ENCODE results near the gene TPK1. TPM values are rescaled to one million over a fixed set of nuclear protein-coding genes. Genes with fewer than 3 reads are reported as not detected.

TPK1 gene
- polyA plus RNA-seq, 1 donor from 2014 or later: 3.5 TPM

DNA sequence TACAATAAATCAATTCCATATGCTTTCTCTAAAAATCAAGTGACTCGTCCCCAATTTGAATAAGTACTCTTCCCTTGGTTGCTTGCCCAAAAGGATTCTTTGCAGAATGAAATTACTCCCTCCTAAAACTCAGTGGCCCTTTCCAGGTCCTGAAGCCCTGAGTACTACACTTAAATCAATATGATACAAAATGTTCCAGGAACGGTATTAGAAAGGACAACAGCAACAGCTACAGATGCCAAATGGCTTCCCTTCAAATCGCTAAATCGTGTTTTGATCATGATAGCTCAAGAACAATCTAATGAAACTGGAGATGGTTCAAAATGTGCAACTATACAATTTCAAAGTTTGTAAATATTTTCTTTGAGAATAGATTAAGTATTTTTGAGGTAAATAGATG lies 59.4 kb downstream of the TPK1 start:
- Histone ChIP-seq H3K79me2 (replicated peaks; ENCODE audit: insufficient read depth, low read length) (no peaks in the 10 kb centered on the region), H3K27me3 (ENCODE audit: insufficient read depth, low read depth, low read length) (no peaks in the 10 kb centered on the region), H3K9me3 (ENCODE audit: low read length) (no peaks in the 10 kb centered on the region), H2AFZ (ENCODE audit: low read depth, low read length) (no peak overlapping the region), H3K27ac (ENCODE audit: low read length) (no peak overlapping the region), H3K9ac (ENCODE audit: low read length) (no peak overlapping the region), H3K4me3 (ENCODE audit: low read length) (no peak overlapping the region), H3F3A (ENCODE audit: insufficient read depth, low read length, poor library complexity, severe bottlenecking) (no peaks in the 10 kb centered on the region), H3K9me2 (ENCODE audit: insufficient read depth, low read length) (no peaks in the 10 kb centered on the region), H3K4me2 (ENCODE audit: low read length) (no peak overlapping the region), H3K36me3 (ENCODE audit: insufficient read depth, low read length) (no peaks in the 10 kb centered on the region), H4K20me1 (ENCODE audit: insufficient read depth) (no peaks in the 10 kb centered on the region)
- TF ChIP-seq, protein P1, sequence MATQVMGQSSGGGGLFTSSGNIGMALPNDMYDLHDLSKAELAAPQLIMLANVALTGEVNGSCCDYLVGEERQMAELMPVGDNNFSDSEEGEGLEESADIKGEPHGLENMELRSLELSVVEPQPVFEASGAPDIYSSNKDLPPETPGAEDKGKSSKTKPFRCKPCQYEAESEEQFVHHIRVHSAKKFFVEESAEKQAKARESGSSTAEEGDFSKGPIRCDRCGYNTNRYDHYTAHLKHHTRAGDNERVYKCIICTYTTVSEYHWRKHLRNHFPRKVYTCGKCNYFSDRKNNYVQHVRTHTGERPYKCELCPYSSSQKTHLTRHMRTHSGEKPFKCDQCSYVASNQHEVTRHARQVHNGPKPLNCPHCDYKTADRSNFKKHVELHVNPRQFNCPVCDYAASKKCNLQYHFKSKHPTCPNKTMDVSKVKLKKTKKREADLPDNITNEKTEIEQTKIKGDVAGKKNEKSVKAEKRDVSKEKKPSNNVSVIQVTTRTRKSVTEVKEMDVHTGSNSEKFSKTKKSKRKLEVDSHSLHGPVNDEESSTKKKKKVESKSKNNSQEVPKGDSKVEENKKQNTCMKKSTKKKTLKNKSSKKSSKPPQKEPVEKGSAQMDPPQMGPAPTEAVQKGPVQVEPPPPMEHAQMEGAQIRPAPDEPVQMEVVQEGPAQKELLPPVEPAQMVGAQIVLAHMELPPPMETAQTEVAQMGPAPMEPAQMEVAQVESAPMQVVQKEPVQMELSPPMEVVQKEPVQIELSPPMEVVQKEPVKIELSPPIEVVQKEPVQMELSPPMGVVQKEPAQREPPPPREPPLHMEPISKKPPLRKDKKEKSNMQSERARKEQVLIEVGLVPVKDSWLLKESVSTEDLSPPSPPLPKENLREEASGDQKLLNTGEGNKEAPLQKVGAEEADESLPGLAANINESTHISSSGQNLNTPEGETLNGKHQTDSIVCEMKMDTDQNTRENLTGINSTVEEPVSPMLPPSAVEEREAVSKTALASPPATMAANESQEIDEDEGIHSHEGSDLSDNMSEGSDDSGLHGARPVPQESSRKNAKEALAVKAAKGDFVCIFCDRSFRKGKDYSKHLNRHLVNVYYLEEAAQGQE (IDR thresholded peaks at IDR 0.05; ENCODE audit: borderline replicate concordance): no peak
- no peak for TF ChIP-seq TAF1 (IDR thresholded peaks at IDR 0.05; ENCODE audit: low read depth)
- no peak for TF ChIP-seq POLR2AphosphoS5 (IDR thresholded peaks at IDR 0.05)
- TF ChIP-seq MXI1 (conservative IDR thresholded peaks at IDR 0.05; ENCODE audit: poor library complexity, severe bottlenecking): no peak
- no peak for TF ChIP-seq SMC3 (conservative IDR thresholded peaks at IDR 0.05; ENCODE audit: poor library complexity)

DNA sequence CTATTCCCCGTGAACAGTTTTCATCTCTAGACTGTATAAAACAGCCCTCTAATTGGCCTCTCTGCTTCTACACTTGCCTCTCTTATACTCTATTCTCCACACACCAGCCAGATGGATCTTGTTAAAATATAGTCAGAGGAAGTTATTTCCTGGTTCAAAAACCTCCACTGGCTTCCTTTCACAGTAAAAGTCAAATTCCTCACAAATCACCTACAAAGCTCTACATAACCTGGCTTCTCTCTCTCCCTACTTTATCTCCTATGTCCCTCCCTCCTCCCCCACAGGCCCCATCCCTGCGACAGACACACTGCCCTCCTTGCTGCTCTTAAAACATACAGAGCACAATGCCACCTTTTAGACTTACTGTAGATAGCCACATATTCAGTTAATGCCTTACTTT lies 60.1 kb downstream of the TPK1 start:
- Histone ChIP-seq H3K27ac (ENCODE audit: low read length) (no peak overlapping the region), H3F3A (ENCODE audit: insufficient read depth, low read length, poor library complexity, severe bottlenecking) (no peaks in the 10 kb centered on the region), H3K9me2 (ENCODE audit: insufficient read depth, low read length) (no peaks in the 10 kb centered on the region), H3K9me3 (ENCODE audit: low read length) (no peaks in the 10 kb centered on the region), H3K9ac (ENCODE audit: low read length) (no peak overlapping the region), H3K27me3 (ENCODE audit: insufficient read depth, low read depth, low read length) (no peaks in the 10 kb centered on the region), H2AFZ (ENCODE audit: low read depth, low read length) (no peak overlapping the region), H3K79me2 (replicated peaks; ENCODE audit: insufficient read depth, low read length) (no peaks in the 10 kb centered on the region), H3K4me2 (ENCODE audit: low read length) (no peak overlapping the region), H3K4me3 (ENCODE audit: low read length) (no peak overlapping the region), H4K20me1 (ENCODE audit: insufficient read depth) (no peaks in the 10 kb centered on the region), H3K36me3 (ENCODE audit: insufficient read depth, low read length) (no peaks in the 10 kb centered on the region)
- TF ChIP-seq, protein P2, sequence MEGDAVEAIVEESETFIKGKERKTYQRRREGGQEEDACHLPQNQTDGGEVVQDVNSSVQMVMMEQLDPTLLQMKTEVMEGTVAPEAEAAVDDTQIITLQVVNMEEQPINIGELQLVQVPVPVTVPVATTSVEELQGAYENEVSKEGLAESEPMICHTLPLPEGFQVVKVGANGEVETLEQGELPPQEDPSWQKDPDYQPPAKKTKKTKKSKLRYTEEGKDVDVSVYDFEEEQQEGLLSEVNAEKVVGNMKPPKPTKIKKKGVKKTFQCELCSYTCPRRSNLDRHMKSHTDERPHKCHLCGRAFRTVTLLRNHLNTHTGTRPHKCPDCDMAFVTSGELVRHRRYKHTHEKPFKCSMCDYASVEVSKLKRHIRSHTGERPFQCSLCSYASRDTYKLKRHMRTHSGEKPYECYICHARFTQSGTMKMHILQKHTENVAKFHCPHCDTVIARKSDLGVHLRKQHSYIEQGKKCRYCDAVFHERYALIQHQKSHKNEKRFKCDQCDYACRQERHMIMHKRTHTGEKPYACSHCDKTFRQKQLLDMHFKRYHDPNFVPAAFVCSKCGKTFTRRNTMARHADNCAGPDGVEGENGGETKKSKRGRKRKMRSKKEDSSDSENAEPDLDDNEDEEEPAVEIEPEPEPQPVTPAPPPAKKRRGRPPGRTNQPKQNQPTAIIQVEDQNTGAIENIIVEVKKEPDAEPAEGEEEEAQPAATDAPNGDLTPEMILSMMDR (IDR thresholded peaks at IDR 0.05; ENCODE audit: poor library complexity, severe bottlenecking): no peak
- TF ChIP-seq TAF1 (IDR thresholded peaks at IDR 0.05; ENCODE audit: low read depth): no peak
- TF ChIP-seq RAD21 (conservative IDR thresholded peaks at IDR 0.05): no peak
- TF ChIP-seq EZH2 (IDR thresholded peaks at IDR 0.05; ENCODE audit: borderline replicate concordance, insufficient read depth, low read length, poor library complexity, severe bottlenecking): no peak

DNA sequence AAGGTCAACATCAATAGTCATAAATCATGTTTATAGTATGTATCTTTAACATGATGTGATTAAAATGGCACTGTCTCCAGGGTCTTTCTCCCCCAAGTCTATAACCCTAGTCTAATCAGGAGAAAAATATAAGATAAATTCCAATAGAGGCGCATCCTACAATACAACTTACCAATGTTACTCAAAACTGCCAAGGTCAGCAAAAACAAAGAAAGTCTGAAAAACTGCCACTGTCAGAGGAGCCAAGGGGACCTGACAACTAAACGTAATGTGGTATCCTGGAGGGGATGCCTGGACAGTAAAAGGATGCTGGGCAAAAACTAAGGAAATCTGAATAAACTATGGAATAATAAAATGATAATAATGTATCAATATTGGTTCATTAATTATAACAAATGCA lies 63.9 kb downstream of the TPK1 start:
- no peak overlapping the region for H3K4me3 ChIP-seq (ENCODE audit: low read length)
- H3K27ac ChIP-seq (ENCODE audit: low read length): no peak overlapping the region
- no peaks in the 10 kb centered on the region for H3K36me3 ChIP-seq (ENCODE audit: insufficient read depth, low read length)
- no peaks in the 10 kb centered on the region for H3K79me2 ChIP-seq (replicated peaks; ENCODE audit: insufficient read depth, low read length)
- no peak overlapping the region for H3K9ac ChIP-seq (ENCODE audit: low read length)
- no peaks in the 10 kb centered on the region for H4K20me1 ChIP-seq (ENCODE audit: insufficient read depth)
- H2AFZ ChIP-seq (ENCODE audit: low read depth, low read length): no peak overlapping the region
- H3K9me2 ChIP-seq (ENCODE audit: insufficient read depth, low read length): no peaks in the 10 kb centered on the region
- no peaks in the 10 kb centered on the region for H3F3A ChIP-seq (ENCODE audit: insufficient read depth, low read length, poor library complexity, severe bottlenecking)
- H3K9me3 ChIP-seq (ENCODE audit: low read length): no peaks in the 10 kb centered on the region
- no peaks in the 10 kb centered on the region for H3K27me3 ChIP-seq (ENCODE audit: insufficient read depth, low read depth, low read length)
- TF ChIP-seq, protein P2 (IDR thresholded peaks at IDR 0.05; ENCODE audit: poor library complexity, severe bottlenecking): no peak
- TF ChIP-seq SMC3 (conservative IDR thresholded peaks at IDR 0.05; ENCODE audit: poor library complexity) (no peak), RAD21 (conservative IDR thresholded peaks at IDR 0.05) (no peak), TAF1 (IDR thresholded peaks at IDR 0.05; ENCODE audit: low read depth) (no peak), MXI1 (conservative IDR thresholded peaks at IDR 0.05; ENCODE audit: poor library complexity, severe bottlenecking) (no peak), POLR2AphosphoS5 (IDR thresholded peaks at IDR 0.05) (no peak), EP300 (conservative IDR thresholded peaks at IDR 0.05; ENCODE audit: poor library complexity, severe bottlenecking) (no peak), EZH2 (IDR thresholded peaks at IDR 0.05; ENCODE audit: borderline replicate concordance, insufficient read depth, low read length, poor library complexity, severe bottlenecking) (no peak)
- TF ChIP-seq, protein P1 (IDR thresholded peaks at IDR 0.05; ENCODE audit: borderline replicate concordance): no peak
- H3K4me2 ChIP-seq (ENCODE audit: low read length): no peak overlapping the region
